ENCODE data around the gene SNX20.

- TF ChIP-seq, protein P1, sequence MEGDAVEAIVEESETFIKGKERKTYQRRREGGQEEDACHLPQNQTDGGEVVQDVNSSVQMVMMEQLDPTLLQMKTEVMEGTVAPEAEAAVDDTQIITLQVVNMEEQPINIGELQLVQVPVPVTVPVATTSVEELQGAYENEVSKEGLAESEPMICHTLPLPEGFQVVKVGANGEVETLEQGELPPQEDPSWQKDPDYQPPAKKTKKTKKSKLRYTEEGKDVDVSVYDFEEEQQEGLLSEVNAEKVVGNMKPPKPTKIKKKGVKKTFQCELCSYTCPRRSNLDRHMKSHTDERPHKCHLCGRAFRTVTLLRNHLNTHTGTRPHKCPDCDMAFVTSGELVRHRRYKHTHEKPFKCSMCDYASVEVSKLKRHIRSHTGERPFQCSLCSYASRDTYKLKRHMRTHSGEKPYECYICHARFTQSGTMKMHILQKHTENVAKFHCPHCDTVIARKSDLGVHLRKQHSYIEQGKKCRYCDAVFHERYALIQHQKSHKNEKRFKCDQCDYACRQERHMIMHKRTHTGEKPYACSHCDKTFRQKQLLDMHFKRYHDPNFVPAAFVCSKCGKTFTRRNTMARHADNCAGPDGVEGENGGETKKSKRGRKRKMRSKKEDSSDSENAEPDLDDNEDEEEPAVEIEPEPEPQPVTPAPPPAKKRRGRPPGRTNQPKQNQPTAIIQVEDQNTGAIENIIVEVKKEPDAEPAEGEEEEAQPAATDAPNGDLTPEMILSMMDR (IDR thresholded peaks at IDR 0.05; ENCODE audit: insufficient read depth, low read depth, low read length), result no peak
- TF ChIP-seq EZH2 (IDR thresholded peaks at IDR 0.05; ENCODE audit: insufficient read depth, low read length), result no peak
Measured at GRCh38 chr16:50631985-50632576, 49.0 kb downstream of the SNX20 start.

All from astrocyte (in vitro differentiated cells and primary cell).